Measurements from ENCODE around the gene DMRTC2.
A peak's percentile ranks its signal among the peaks of the same experiment; 100 is the strongest.

DMRTC2 gene

GRCh38 chr19:41859618-41860418 is 15.0 kb downstream of the DMRTC2 start, which contains the start of gene RPS19:
TSS of gene RPS19 (plus strand) at chr19:41860255. CDS start at chr19:41860775, 520 bp downstream.
- DNase-seq (ENCODE audit: extremely low spot score) = peak; percentile 97
- ChIA-PET CTCF (interaction anchor here (0.7 to 3.7 kb wide), 18 partner anchors 9 to 296 kb away, joined by 3 to 31 read pairs (median 4); no protein-coding TSS in a partner anchor), POLR2A (interaction anchor here (0.6 to 2.5 kb wide), 12 partner anchors 9 to 1105 kb away, joined by 3 to 31 read pairs (median 4); partner anchors contain the start of gene RABAC1)
- peak; percentile 30 for TF ChIP-seq CTCF (IDR thresholded peaks at IDR 0.05; ENCODE audit: control extremely low read depth, extremely low read depth, low read depth, missing control alignments)

GRCh38 chr19:41860419-41861115 is 15.7 kb downstream of the DMRTC2 start:
- ChIA-PET CTCF (interaction anchor here (0.7 to 3.7 kb wide), 17 partner anchors 8 to 297 kb away, joined by 3 to 31 read pairs (median 4); no protein-coding TSS in a partner anchor), POLR2A (interaction anchor here (0.6 to 2.5 kb wide), 6 partner anchors 11 to 86 kb away, joined by 3 to 31 read pairs (median 8); no protein-coding TSS in a partner anchor)
- no peak for TF ChIP-seq CTCF (IDR thresholded peaks at IDR 0.05; ENCODE audit: control extremely low read depth, extremely low read depth, low read depth, missing control alignments)
- no peak for DNase-seq (ENCODE audit: extremely low spot score)

- ChIA-PET CTCF (interaction anchor here (0.9 to 3.7 kb wide), 9 partner anchors 8 to 96 kb away, joined by 3 to 31 read pairs (median 4); no protein-coding TSS in a partner anchor), POLR2A (interaction anchor here (2.2 to 2.5 kb wide), 2 partner anchors 11 to 85 kb away, joined by 12 to 31 read pairs; no protein-coding TSS in a partner anchor)
- no peak for DNase-seq (ENCODE audit: extremely low spot score)
- no peak for TF ChIP-seq CTCF (IDR thresholded peaks at IDR 0.05; ENCODE audit: control extremely low read depth, extremely low read depth, low read depth, missing control alignments)
Observed at GRCh38 chr19:41861116-41861768, 16.4 kb downstream of the DMRTC2 start.

- no peak for DNase-seq (ENCODE audit: extremely low spot score)
- ChIA-PET POLR2A (interaction anchor here (2.6 kb wide), 1 partner anchor 11 kb away, joined by 10 read pairs; no protein-coding TSS in a partner anchor), CTCF (interaction anchor here (1.3 to 4.2 kb wide), 4 partner anchors 9 to 96 kb away, joined by 3 to 31 read pairs (median 16); no protein-coding TSS in a partner anchor)
- TF ChIP-seq CTCF (IDR thresholded peaks at IDR 0.05; ENCODE audit: control extremely low read depth, extremely low read depth, low read depth, missing control alignments) = no peak
Observed at GRCh38 chr19:41861846-41862245, 17.0 kb downstream of the DMRTC2 start.

- POLR2A ChIA-PET = interaction anchor here (1.6 to 2.6 kb wide), 2 partner anchors 10 to 13 kb away, joined by 6 to 10 read pairs; no protein-coding TSS in a partner anchor
- TF ChIP-seq CTCF (IDR thresholded peaks at IDR 0.05; ENCODE audit: control extremely low read depth, extremely low read depth, low read depth, missing control alignments) = no peak
Observed at GRCh38 chr19:41862445-41862986, 17.7 kb downstream of the DMRTC2 start.

More at GRCh38 chr19:41862445-41862986, 17.7 kb downstream of the DMRTC2 start:
- no peak for DNase-seq (ENCODE audit: extremely low spot score)
- CTCF ChIA-PET = interaction anchor here (0.8 to 7.3 kb wide), 5 partner anchors 10 to 95 kb away, joined by 3 to 33 read pairs (median 5); no protein-coding TSS in a partner anchor

Data from GM10248 (cell line).